ENCODE measurements around the gene HSPH1.

The HSPH1 gene

GRCh38 chr13:31175847-31176532 lies 14.3 kb upstream of the HSPH1 start:
- no peak for DNase-seq

GRCh38 chr13:31174018-31174417 lies 12.3 kb upstream of the HSPH1 start:
- no peak for DNase-seq

DNA sequence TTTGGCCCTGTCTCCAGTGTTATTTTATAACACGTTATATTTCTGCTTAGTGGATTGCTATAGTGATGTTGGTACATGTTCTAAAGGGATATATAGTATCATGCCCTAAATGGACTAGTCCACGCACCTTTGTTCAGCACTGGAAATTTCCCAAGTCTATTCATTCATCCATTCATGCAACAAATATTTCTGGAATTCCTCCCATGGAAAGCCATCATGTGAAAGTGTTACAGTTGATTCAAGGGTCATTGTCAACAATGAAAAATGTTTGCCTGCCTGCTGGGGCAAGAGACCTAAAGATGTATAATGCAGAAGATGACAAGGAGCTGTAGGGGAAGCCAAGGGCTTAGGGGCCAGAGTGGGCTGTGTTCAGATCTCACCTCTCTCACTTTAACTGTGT lies 10.8 kb upstream of the HSPH1 start:
- no peak for DNase-seq

DNA sequence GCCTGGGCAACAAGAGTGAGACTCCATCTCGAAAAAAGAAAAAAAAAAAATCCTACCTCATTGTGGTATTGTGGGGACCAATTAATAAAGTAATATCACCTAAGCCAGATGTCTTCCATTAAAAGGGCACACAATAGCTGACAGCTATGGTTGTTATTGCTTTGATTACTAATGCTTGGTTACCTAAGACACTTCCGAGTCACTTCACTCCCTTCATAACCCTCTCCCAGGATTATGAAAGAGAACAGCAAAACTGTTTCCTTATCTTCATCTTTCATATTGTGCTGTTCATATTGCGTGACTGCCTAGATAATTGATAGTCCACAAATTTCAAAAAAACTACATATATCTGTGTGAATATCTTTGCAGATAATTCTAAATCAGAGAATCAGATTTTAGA lies 10.3 kb upstream of the HSPH1 start:
- DNase-seq, result no peak

DNA sequence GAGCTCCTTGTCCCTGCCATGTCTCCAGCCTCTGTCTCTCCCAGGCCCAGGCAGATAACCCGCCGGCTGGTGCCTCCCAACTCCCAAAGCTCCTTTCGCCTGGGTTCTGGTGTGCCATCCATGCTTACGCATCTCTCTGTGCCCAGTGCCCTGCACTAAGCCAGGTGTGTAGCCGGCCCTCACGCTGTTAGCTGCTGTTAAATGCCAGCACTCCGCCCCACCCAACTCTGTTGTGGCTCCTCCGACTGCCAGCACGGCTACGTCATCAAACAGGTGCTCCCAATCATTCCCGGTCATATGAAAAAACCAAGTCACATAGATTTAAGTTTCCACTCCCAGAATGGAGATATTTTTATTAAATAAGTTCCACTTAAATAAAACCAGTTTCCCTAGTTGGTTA lies 7.0 kb upstream of the HSPH1 start:
- DNase-seq, result no peak

DNA sequence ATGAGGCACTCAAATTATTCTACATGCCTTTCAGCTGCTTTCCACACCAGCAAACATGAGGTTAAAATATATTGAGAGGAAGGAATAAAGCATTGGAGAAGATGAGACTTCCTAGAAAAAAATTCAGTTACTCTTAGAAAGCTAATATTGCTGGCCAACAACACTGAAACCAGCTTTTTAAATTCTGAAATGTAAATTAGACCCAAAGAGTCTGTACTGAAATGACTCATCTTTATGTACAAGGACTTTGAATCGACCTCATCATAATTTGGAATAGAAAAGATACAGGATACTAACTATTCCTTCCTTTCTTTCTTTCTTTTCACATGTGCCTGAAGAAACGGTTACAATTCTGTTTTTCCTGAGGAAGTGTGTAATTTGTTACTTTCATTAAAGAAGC lies 6.5 kb upstream of the HSPH1 start:
- no peak for DNase-seq

- no peak for DNase-seq
These were observed 5.8 kb upstream of the HSPH1 start for GRCh38 chr13:31167490-31167889.

DNA sequence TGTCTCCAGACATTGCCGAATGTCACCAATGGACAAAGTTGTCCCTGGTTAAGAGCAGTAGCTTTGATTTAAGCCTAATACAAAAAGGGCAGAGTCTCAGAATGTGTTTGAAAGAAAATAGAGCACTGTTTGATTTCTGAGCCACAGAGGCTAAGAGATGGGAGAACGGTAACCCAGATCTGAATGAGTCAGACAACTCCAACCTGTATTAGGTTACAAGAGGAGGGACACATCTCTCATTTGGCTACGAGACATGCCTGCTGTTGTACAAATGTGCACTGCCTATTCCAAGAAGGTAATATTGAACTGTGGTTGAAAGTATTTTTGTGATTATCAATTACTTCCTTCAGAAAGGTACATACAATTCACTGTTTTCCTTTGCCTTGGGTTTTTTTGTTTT lies 4.9 kb upstream of the HSPH1 start:
- no peak for DNase-seq

DNA sequence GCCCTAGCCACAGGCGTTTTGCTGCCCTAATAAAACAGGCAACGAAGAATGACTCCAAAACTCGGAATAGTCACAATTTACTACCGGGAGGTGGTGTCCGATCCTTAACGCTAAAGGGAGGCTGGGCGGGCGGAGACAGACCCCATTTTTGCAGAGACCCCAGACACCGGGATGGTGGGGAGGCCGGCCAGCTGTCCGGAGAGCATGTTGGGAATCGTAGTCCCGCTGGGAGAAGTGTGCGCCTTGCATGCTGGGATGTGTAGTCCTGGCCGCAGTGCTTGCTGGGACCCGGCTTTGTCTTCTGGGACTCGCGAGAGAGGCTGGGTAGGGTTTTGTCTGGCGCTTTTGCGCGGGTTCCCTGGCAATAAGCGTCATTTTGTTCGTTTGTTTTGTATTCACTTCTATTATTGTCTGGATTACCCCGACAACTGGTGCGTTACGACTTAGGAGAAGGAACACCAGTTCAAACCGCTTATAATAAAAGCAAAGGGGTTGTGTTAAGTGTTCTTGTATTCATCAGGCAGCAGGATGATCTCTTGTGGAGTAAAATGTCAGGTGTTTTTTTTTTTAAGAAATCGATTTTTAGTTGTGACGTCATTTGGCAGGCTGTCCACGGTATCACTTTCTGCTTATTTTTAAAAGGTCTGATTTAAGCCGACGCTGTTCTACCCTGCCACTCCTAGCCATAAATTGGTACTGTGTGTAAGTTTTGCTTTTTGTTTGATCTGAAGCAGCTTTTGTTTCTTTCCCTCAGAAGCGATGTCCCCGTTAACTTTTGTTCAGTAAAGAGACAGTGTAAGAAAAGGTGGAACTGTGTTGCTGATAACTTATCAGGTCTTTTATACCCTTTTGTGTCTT lies 676 bp upstream of the HSPH1 start:
- peak; percentile 70 for DNase-seq

DNA sequence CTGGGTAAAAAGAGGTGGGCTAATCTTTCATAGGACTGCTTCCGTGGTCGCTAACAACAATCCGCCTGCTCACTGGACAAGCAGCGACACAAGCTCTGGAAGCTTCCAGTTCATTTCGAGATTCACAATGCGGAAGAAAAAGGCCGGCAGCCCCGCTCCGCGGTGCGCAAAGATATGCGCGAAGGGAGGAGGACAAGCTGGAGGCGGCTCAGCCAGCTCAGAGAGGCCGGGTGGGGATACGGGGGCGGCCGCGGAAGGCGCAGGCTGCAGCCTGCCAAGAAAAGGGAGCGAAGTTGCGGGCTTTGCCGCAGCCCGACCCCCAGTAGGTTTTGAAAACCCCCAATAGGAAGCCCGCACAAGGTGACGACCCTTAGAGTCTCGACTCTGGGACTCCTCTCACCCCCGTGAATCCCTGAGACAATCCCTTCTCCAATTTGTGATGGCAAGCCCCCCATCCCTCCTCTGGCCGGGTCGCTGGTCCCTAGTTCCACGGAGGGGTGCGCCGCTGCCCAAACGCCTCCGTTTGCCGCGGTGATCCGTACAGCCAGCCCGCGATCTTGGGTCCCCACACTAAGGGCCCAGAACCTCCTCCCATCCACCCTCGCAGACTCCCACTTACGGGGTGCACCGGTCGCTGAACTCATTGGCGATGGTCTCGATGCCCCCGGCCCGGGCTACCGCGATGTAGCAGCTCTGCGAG lies 697 bp downstream of the HSPH1 start:
- no peak for DNase-seq

DNA sequence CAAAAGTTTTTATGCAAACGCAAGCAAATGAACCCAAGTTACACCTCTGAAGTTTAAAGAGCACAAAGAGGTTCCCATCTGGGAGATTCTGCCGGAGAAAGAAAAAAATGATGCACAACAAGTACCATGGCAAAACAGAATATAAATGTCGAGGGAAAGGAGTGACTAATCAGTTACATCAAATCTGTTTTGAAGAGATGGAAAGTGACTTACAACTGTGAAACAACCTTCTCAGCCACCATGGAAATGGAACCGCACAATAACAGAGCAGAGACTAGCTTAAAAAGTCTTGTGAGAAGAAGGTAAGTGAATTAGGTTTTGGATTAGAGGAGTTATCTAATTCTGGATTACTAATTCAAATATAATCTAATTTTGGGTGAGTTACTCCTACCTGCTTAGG lies 2.4 kb downstream of the HSPH1 start:
- DNase-seq, result no peak

- DNase-seq, result no peak
These were observed 6.8 kb downstream of the HSPH1 start for GRCh38 chr13:31154939-31155338.

- no peak for DNase-seq
These were observed 9.9 kb downstream of the HSPH1 start for GRCh38 chr13:31151837-31152236.

- peak; percentile 6 for DNase-seq
These were observed 11.3 kb downstream of the HSPH1 start for GRCh38 chr13:31150315-31150985.

GRCh38 chr13:31149604-31150003 lies 12.1 kb downstream of the HSPH1 start:
- no peak for DNase-seq

DNA sequence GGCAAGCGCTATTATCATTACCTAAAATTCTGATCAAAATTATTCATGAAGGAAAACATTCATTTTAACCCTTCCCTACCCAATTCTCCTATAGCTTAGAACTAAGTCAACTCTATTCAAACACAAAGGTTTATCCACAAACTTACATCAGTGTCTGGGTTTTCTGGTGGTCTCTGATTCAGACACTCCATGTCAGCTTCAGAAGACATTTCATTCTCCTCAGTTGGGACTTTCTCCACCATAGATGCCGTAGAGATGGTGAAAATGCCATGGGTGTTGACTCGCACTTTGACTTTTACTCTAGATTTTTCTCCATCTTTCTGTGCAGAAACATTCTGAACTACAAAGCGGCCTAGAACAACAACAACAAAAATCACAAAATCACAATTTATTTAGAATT lies 16.3 kb downstream of the HSPH1 start:
- no peak for DNase-seq

- DNase-seq, result no peak
These were observed 23.2 kb downstream of the HSPH1 start for GRCh38 chr13:31138515-31138914.

DNA sequence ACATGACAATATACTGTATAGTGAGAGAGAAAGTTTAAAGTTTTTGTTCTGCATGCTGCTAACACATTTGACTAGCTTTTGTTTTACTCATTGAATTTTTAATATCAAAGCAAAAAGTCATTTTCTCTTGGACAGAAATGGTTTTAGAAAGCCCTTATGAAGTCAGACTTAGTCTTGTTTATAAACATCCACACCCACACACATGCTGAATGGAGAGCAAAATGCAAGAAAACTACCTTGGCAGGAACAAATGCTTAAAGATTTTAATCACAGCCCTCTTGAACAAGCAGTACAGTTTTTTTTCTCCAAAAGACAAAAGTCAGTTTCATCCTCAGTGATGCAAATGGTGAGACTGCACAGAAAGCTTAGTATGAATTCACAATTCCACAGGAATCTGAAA lies 25.0 kb downstream of the HSPH1 start:
- no peak for DNase-seq

DNA sequence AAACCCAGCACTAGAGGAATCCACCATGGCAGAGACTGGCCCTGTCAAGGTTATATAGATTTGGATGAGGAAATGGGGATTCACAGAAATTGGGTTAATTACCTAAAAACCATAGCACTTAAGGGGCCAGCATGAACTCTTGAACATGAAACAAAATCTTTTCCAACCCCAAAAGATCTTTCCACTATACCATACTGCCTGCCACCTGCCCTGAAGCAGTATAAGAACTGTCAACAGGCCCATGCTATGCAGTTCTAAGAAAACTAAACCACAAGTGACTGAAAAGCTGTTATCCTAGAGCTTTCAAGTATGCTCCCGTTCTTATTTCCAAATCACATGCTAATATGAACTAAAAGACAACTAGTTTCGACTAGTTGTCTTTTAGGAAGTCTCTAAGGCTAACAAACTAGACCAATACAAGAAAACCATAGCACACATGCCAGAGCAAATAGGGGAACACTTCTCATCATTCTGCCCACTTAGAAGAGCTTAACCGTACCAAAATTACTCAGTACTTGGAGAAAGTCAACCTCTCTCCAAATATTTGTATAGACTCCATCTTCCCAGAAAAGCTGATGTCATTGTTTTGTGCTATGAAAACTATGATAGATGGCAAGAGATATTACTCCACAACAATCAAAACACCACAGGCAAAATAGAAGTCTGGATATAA lies 27.5 kb downstream of the HSPH1 start:
- DNase-seq, result no peak

DNA sequence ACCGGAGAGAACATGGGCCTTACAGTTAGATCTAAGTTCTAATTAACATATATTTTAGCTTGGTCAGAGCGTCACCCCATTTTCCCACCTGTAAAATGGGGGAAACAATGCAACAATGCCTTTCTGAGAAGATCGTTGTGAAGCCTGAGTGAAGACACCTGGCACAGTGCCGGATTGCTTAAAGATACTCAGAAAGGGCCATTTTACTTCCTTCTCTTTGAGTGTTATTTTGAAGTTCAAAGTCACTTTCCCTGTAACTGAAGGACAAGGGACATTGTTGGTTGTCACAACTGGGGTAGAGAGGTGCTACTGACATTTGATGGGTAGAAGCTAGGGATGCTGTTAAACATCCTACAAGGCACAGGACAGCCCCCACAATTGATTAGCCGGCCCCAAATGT lies 28.1 kb downstream of the HSPH1 start:
- no peak for DNase-seq

GRCh38 chr13:31131470-31131961 lies 30.2 kb downstream of the HSPH1 start:
- DNase-seq, result no peak

- DNase-seq, result no peak
These were observed 32.3 kb downstream of the HSPH1 start for GRCh38 chr13:31129419-31129818.

DNA sequence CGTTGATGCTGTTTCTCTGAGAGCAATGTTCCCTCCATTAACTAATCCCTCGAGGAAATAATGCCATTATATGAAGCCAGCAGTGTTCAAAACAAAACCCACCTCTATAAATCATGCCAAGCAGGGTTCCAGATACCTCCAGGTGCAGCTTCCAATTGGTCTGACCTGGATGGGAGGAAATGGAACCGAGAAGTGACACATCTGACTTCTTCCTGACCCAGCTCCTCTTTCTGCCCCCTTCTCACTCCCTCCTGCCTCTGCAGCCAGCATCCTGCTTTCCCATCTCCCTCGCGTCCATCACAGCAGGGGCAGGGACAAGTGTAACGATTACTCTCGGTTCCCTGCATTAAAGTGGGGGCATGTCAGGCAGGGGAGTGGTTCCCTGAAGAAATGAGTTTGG lies 37.5 kb downstream of the HSPH1 start:
- no peak for DNase-seq

Data from NCI-H187 treated with DMSO at 0.1 percent for 48 hours (cell line).